Activated CD8-positive, alpha-beta memory T cell treated with anti-CD3 and anti-CD28 coated beads for 48 hours (primary cell): ENCODE measurements around the gene PSMB11.

ENCODE experiments used
- DNase-seq, 3 experiments: peaks; one replicate each; pipeline ENCODE4 v3.0.0-alpha.2; 2020; ENCODE audit warnings: low read depth in 2 of 3, low spot score in 2 of 3

PSMB11 gene

DNA sequence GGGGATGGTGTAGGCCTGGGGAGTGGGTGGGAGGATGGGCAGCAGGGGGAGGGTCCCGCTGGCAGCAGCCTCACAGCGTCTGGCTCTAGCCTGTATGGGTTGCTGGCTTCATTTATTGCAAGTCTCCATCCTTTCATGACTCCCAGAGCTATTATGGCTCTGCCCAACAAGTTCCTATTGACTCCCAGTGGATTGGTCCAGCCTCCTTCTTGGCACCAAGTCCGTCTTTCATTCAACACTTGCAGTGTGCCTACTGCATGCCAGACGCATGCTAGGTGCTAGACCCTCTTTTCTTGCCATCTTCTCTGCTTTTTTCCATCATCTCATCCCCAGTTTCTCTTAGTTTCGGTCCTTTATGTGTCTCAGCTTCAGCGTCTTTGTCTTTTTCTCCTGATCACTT lies 1.1 kb downstream of the PSMB11 start:
- no peak for DNase-seq

DNA sequence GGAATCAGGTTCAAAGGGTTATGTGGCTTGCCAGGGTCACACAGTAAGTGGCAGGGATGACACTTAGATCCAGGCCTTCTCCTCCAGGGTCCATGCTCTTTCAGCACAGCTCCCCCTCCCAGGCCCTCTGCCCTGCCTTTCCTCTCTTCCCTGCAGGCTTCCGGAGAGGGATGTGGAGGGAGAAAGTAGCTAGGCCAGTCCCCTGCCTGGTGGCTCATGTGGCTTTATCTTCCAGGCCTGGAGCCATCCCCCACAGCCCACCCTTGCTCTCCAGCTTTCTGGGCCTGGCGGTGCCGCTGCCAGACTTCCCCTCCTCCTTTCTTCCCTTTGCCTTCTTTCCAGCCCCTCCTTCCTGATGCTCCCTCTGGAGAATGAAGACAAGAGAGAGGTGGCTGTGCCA lies 1.7 kb downstream of the PSMB11 start:
- DNase-seq: no peak

DNA sequence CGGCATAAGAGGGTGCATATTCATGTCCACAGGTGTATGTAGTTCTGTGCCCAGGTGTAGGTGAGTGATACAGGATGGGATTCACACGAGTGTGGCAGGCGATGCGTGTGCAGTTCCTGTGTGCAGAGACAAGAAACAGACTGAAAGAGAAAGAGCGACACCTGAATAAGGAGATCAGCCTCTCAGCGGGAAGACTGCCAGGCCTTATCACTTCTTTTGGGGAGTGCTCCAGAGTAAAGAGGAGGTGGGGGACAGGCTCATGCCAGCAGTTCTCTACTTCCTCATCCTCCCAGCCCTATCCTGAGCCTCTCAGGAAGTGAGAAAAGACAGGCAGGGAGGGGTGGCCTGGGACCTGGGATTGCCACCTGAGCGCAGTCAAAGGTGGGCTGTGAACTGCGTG lies 2.8 kb downstream of the PSMB11 start:
- DNase-seq: no peak

DNA sequence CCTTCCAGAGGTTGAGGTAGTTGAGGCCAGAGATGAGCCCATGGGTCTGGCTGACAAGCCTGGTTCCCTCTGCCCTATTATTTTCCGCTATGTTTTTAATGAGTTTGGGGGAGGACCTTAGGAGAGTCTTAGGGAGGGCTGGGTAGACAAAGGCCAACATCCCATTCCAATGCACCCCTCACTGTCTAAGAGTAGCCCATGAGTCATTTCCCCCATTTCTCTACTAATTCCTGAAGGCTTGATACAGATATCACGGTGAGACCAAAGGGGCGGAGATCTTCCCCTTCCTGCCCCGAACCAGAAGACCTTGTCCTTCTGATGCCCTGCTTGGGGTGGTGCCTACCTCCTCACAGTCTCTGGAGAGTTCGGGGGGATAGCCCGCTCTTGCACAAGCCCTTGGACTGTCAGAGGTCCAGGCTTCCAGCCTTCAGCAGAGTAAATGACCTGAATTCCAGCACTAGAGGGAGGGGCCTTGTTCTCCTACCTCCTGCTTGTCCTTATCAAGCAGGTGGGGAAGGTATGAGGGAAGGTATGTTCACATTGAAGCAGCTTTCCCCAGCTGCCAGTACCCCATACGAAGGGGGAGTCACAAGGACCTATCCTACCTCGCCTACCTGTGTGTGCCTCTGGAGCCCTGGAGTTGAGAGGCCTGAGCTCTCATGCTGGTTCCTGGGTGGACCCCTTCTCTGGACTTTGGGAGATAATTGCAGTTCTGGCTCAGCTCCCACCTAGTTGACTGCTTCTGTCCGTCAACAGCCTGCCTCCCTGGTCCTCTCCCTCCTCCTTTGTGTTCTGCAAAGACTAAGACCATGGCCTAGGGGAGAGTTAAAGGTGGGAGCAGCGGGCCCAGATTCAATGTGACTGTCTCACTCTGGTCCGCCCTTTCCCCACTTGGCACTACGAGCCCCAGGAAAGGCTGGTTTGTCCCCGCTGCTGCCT lies 3.7 kb downstream of the PSMB11 start:
- no peak for DNase-seq

DNA sequence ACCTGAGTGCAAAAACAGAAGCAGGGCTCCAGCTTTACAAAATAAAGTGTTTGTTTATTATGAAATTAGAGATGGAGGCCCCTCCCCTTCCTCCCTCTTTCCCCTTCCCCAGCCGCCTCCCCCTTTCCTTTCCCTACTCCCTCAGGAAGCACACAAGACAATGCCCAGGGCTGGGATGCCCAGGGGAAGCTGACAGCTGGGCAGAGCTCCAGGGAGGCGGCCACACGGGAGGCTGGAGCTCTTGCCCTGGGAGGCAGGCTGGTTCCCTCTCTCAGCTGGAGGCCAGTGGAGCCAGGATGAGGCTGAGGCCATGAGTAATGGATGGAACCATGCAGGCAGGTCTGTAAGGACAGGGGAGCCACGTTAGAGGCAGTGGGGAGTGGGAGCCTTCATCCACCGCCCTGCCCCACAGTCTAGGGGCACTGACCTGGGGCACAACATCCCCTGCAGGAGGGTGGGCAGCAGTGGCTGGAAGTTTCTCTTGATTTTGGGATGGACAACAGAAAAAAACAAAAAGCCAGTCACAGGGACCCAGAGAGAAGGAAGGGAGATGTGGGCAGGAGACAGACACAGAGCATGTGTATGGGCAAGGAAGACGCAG lies 5.1 kb downstream of the PSMB11 start:
- DNase-seq: no peak

DNA sequence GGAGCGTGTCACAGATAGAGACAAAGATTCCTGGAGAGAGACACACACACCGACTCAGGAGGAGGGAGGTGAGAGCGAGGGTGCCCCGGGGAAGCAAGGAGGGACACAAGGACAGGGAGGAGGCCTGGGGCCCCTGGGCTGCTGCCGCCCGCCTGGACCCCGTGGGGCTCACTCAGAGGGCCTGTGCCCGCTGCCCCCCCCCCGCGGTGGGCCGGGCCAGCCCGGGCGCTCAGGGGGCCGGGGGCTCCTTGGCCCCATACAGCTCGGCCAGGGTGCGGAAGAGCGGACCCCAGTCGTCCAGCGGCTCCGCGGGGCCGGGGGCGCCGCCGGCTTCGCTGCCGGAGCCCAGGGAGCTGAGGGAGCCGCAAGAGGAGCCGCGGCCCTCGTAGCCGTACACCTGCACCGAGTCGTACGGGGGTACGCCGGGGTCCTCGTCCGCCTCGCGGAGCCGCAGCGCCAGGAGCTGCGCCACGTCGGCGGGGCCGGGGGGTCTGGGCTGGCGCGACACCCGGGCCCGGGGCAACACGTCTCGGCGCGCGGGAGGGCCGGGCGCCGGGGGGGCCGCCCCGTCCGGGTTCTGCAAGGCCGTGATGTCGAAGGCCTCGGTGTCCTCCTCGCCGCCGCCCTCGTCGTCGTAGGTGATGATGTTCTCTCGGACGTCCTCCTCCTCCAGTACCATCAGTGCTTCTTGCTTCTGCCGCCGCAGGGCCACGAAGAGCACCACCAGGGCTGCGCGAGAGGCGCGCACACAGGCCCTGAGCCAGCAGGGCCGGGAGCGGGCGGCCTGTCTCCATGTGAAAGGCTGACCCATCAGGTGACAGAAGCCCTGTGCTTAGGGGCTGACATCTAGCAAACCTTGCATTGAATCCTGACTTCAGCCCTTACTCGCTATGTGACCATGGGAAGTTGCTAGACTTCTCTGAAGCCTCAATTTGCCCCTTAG lies 6.0 kb downstream of the PSMB11 start:
- no peak for DNase-seq

DNA sequence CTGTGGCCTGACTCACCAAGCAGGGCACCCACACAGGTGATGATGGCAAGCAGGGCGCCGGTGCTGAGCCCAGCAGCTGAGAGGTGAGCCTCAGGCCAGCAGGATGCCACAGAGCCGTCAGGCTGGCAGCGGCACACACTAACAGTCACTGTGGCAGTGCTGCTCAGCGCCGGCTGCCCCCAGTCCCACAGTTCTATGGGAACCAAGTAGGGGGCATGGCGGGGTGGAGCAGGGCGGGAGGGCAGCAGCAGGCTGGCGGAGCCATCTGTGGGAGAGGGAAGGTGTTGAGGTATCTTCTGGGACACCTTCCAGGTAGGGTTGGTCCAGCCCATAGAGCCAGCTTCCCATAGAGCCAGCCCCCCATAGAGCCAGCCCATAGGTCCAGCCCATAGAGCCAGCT lies 7.0 kb downstream of the PSMB11 start:
- no peak for DNase-seq

DNA sequence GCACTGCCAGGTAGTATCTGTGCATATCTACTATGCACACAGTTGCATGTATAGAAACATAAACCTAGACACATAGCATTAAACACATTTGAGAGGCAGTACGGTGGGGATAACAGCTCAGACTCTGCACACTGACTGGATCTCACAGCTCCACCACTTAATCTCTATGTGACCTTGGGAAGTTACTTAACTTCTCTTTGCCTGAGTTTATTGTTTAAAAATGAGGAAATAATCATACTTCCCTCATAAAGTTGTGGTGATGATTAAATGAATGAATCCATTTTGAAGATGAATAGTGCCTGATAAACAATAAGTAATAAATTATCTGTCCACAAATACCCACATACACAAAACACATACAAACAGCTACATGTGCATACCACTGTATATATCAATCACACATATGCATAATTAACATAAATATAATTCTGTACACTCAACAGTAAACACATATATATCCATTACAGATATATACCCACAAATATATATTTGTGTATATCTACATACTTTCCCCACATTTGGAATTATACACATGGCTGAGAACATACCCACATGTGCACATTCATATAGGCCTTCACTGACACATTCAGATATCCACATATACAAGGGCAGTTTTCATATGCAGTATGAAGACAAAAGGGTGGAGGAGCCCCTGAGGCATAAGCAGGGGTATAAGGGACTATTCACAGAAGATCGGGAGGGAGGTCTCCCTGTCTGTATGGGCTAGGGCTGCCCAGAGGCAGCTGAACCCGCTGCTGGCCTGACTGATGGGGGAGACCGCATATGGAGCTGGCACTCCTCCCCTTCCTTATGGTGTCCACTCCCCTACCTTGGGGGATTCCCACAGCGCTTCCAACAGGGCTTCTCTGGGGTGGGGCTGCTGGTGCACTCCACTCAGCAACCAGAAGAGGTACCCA lies 9.4 kb downstream of the PSMB11 start:
- DNase-seq: no peak

DNA sequence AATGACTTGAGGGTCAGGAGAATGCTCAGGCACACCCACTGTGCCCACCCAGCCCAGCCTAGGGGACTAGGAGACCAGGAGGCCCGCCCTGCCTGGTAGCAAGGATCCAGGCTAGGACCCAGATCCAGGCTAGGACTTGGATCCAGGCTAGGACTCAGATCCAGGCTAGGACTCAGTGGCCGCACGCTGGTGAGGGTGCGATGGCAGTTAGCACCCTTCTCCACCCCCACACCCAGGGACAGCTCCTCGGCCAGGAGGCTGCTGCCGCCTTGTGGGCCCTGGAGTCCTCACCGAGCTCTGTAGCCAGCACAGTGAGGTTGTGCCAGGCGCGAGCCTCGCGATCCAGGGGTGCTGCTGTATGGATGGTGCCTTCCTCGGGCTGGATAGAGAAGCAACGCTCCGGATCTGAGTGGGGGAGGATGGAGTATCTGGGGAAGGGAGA lies 10.2 kb downstream of the PSMB11 start:
- no peak for DNase-seq

DNA sequence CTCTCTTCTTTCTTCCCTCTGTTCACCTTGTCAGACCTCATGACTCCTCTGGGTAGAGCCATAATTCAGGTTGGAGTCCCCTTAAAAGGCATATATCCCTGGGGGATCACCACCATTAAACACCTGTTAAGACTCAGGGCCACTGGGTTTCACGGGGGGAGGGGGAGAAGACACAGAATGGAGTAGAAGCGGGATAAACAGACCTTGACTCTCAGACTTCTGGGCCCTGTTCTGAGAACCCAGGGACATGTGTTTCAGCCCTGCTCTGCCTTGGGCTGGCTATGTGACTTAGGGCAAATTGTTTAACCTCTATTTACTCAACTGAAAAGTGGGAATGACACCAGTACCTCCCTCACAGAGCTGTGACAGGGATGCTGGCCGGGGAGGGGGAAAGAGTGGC lies 10.7 kb downstream of the PSMB11 start:
- no peak for DNase-seq

DNA sequence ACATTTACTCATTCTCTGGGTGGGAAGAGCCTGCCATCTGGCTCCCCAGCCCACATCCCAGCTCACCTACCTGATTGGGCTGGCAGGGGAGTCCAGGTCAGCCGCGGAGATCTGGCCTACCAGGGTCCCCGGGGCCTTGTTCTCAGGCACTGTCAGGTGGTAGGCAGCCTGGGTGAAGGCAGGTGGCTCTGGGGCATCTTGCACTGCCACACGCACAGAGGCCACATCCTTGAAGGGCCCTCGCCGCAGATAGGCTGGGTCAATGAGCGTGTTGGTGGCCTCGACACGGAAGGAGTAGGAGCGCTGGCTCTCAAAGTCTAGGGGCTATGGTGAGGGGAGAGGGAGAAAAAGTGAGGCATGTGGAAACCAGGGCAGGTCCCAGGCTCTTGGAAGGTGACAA lies 11.4 kb downstream of the PSMB11 start:
- DNase-seq: no peak

DNA sequence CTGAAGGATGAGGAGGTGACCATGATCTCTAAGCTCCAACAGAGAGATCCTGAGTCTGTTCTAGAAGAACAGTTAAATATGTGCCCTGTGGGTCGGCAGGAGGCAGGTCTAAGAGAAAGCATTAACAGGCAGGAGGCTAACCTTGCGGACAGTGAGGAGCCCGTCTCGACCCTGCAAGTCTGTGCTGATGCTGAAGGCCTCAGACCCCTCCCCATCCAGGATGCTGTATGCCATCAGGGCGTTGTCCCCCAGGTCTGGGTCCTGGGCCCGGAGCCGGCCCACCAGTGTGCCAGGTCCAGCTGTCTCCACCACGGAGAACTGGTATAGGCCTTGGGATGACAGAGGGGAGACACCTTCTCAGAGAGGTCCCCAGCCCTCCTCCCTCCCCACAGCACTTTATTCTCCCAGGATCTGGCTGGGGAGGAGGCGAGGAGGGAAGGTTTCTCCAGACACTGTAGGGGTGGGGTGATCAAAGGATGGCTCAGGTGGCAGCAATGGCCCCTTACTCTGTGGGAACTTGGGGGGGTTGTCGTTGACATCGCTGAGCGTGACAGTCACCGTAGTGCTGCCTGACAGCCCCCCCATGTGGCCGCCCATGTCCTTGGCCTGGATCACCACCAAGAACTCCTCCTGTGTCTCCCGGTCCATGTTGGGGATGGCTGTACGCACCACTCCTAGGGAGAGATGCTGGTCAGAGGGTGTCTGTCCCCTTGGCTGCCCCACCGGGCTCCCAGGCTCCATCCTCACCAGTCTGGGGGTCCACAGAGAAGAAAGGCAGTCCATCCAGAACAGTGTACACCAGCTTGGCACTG lies 12.2 kb downstream of the PSMB11 start:
- DNase-seq: no peak

DNA sequence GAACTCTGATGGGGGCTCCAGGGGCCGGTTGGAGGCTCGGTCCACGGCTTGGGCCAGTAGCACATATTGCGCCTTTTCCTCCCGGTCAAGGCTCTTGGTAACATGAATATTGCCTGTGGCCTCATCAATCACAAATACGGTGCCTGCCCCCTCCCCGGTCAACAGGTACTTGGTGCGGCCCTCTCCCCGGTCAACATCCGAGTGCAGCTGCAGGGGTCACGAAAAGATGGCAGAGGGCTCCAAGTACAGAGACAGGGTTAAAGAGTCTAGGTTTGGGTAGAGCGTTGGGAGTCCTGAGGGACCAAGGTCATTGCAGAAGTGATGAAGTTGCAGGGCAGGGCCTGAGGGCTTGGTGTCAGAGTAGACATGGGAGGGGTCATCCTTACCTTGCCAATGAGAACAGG lies 13.1 kb downstream of the PSMB11 start:
- no peak for DNase-seq

DNA sequence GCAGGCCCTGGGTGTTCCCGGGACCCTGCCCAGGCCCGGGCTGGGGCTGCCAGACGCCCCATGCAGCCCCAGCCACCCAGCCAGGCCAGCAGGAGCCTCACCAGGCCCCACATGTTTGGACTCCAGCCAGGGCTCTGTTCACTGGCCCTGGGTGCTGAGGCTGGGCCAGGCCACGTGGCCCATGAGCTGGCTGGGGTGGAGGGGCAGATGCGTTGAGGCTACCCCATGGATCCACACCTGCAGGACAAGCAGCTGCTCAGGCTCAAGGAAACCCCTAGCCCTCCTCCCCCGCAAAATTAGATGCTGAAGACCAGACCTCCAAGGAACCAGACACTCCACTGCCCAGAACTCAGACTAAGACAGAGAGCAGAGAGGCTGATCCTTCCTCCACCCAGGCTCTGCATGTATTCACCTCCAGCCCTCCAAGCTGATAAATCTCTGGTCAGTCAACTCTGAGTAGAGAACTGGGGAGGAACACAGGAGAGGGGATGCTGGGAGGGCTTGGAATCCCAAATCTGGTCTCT lies 13.7 kb downstream of the PSMB11 start:
- DNase-seq: no peak

DNA sequence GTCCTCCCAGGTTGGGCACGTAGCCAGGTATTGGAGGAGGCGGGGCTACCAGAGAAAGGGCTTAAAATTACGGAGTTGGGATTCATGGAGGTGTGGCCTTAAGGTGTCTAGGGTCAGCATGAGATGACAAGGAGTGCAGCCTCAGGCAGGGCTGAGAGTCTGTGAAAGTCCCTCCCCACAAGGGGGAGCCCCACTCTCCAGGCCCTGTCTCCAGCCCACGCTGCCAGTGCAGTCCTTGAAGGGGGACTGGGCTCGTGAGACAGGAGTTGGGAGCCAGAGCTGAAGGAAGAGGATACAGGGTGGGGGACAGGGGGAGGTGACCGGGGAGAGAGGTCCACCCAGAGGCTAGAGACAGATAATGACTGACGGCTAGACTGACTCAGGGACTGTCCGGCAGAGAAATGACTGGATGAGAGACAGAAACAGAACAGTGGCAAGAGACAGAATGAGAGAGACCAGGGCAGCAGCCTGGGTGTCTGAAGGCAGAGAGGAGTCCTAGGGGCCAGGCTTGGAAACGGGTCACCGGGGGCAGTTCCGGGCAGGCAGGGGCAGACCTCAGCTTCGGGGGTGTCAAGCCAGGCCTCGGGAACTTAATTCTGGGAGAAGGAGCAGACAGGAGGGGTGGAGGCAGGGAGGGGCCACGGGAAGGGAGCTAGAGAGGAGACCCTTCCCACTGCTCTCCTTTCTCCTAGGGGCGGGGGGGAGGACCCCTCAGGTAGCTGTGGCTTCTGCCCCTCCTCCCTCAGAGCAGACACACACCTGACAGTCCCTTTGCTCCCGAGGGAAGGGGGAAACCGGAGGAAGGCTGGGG lies 14.3 kb downstream of the PSMB11 start:
- DNase-seq: peak; percentile 37 to 47 (median 45)

DNA sequence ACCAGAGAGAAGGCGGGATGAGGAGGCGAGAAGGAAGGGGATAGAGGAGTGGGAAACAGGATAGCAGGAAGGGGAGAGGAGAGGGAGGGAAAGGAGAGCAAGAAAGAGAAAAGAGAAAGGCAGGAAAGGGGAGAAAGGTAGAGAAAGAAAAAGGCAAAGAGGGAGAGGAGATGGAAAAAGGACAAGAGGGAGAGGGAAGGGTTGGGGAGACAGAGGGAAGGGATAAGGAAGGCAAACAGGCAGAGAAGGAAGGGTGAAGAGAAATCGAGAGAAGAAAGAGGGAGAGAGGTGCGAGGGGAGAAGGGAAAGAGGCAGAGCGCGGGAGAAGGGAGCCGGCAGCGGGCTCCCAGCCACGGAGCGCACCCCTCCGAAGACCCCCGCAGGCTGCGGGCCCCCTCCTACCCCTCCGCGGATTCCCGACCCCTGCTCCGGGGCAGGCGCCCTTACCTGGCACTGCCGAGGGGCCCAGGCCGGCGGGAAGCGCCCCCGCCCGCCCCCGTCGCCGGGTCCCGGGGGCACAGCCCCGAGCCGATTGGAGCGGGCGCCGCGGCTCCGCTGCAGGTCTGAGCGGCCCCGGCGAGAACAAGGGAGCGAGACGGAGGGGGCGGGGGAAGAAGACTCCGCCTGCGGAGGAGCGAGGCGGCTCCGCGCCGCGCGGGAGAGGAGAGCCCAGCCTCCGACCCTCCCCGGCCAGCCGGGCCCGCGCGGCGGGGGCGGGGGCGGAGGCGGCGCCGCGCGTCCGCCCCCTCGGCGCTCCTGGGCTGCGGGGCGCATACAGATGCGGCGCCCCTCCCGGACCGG lies 15.1 kb downstream of the PSMB11 start, which contains the start of gene CDH24:
TSS of gene CDH24 (minus strand) at position 565 of the 801 bp plus-strand sequence. CDS start 1,787 bp downstream, outside the sequence.
- peak in 1 of 3 experiments; percentile 37 for DNase-seq
